ENCODE measurements around the gene MYO1H. TPM values are rescaled to one million over a fixed set of nuclear protein-coding genes. Genes with fewer than 3 reads are reported as not detected.
A peak's percentile ranks its signal among the peaks of the same experiment; 100 is the strongest.

MYO1H gene
- total and polyA plus RNA-seq, 12 donors = 0.03 to 0.08 TPM; not detected in 10

DNA sequence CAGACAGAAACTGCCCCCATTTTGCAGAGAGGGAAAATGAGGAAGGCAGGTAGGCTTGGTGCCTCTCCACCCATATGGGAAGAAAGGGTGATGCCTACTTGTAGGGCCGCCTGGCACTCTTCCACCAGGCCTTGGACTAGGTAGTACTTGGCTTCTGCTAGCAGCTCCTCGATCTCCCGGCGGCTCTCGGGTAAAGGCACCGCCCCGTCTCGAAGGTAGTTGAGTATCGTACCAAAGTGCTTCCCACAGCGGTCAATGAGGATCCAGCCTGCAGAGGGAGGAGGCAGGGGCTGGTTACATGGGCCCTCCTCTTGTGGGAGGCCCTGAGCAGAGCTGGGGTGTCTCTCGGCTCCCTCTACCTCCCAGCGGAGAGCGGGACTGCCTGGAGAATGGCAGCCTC lies 112.8 kb downstream of the MYO1H start:
- H3K9me3 ChIP-seq (replicated peaks in 1 of 3) = no peaks in the 10 kb centered on the region
- TF ChIP-seq, protein P1, sequence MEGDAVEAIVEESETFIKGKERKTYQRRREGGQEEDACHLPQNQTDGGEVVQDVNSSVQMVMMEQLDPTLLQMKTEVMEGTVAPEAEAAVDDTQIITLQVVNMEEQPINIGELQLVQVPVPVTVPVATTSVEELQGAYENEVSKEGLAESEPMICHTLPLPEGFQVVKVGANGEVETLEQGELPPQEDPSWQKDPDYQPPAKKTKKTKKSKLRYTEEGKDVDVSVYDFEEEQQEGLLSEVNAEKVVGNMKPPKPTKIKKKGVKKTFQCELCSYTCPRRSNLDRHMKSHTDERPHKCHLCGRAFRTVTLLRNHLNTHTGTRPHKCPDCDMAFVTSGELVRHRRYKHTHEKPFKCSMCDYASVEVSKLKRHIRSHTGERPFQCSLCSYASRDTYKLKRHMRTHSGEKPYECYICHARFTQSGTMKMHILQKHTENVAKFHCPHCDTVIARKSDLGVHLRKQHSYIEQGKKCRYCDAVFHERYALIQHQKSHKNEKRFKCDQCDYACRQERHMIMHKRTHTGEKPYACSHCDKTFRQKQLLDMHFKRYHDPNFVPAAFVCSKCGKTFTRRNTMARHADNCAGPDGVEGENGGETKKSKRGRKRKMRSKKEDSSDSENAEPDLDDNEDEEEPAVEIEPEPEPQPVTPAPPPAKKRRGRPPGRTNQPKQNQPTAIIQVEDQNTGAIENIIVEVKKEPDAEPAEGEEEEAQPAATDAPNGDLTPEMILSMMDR (IDR thresholded peaks at IDR 0.05) = no peak
- no peak for TF ChIP-seq POLR2A (IDR thresholded peaks at IDR 0.05)
- H3K36me3 ChIP-seq (replicated peaks in 1 of 2) = peaks cover 0 to 37% of the 10 kb centered on the region in 2 donors
- H3K27ac ChIP-seq = peak overlapping the region in 4 of 5 donors; percentile 77 to 99 (median 92)
- DNase-seq = peak in 1 of 7 donors; percentile 61
- WGBS, 4 donors = 90 to 98% (median 96%) methylated on average over 1 to 13 of the region's 13 CpGs
- H3K4me3 ChIP-seq = no peak overlapping the region
- intact Hi-C loops (cut with DNase I) = no loop called here
- no peaks in the 10 kb centered on the region for H3K27me3 ChIP-seq
- peaks cover 40 to 79% of the 10 kb centered on the region in 2 donors for H3K4me1 ChIP-seq (replicated peaks in 1 of 2)

DNA sequence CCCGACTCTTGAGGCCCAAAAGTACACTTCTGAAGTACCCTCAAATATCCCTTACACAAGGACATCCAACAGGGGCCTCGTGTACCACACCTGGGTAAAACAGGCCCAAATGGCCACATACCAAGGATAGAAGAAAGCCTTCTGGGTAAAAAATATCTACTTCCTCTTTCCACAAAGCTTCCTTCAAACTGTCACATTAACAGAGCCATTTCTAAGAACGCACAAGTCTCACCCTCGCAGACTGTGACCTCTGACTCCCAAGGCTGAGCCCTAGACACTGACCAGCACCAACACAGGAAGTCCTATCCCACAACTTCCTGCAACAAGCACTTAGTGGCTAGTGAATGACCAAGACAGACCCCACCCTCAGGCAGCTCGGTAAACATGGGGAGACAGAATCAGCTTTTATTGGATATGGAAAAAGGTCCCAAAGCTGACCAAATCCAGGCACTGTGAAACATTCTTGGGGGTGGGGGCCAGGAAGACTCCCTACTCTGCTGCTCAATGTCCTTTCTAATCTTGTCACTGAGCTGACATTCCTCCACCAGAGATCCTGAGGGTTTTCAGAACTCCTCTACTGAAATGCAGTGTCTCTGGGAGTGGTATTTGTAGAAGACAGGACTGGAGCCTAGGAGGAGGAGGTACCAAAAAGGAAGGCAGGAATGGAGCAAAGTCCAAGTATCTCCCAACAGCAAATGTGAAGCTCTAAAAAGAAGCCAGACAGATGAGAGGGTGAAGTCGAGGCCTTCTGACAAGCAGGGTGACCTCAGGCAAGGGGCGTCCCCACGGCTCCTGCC lies 113.5 kb downstream of the MYO1H start:
- DNase-seq = peak in 6 of 7 donors; percentile 48 to 84 (median 64)
- intact Hi-C loops (cut with DNase I) = no loop called here
- no peak overlapping the region for H3K4me3 ChIP-seq

DNA sequence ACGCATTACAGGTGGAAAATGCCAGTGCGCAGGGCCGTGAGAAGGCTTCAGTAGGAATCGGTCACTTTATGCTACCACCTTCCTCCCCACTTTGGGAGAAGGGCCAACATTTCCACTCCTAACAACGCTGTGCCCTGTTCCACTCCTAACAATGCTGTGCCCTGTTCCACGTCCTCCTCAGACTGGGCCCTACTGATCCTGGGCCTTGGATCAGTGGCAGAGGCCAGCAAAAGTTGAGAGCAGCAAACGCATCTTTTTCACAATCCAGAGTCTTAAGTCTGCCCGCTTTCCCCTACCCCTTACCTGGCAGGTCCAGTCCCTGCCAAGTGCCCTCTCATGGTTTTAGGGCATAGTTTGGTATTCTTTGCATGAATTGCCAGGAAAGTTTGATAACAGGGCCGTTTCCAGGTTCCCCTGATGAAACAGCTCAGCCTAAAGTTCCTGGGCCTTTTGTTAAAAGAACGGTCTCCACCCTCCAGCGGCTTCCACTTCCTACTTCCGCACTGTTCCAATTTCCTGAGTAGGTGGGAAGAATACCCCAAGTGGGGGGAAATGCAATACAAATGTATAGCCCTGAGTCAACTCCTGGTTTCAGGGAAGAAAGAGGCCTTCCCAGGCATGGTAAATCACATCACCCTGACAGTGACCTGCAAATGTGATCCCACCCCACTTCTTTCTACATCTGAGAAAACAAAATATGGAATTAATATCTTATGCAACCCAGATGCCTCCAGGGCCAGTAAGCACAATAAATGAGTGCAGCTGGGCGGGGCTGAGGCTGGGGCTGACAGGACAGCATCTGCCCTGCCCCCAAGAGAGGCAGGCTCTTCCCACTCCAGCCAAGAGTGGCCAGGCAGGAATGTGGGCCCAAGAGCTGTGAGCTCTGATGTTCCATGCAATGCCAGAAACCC lies 114.4 kb downstream of the MYO1H start:
- no peaks in the 10 kb centered on the region for H3K27me3 ChIP-seq
- no peak for TF ChIP-seq POLR2A (IDR thresholded peaks at IDR 0.05)
- TF ChIP-seq, protein P1 (IDR thresholded peaks at IDR 0.05) = no peak
- H3K36me3 ChIP-seq (replicated peaks in 1 of 2) = peaks cover 0 to 22% of the 10 kb centered on the region in 2 donors
- no peaks in the 10 kb centered on the region for H3K9me3 ChIP-seq (replicated peaks in 1 of 3)
- WGBS, 4 donors = 69 to 73% (median 70%) methylated on average over 12 to 13 of the region's 13 CpGs
- H3K4me1 ChIP-seq (replicated peaks in 1 of 2) = peaks cover 50 to 95% of the 10 kb centered on the region in 2 donors
- peak overlapping the region; percentile 77 to 99 (median 95) for H3K27ac ChIP-seq
- H3K4me3 ChIP-seq = no peak overlapping the region
- intact Hi-C loops (cut with DNase I) = no loop called here
- DNase-seq = peak; percentile 54 to 94 (median 91)

More for the DNA sequence above, 113.5 kb downstream of the MYO1H start:
- H3K27ac ChIP-seq = peak overlapping the region; percentile 72 to 99 (median 89)
- 66 to 72% (median 68%) methylated on average over 7 to 8 of the region's 8 CpGs for WGBS, 4 donors
- H3K9me3 ChIP-seq (replicated peaks in 1 of 3) = no peaks in the 10 kb centered on the region
- H3K27me3 ChIP-seq = no peaks in the 10 kb centered on the region
- no peak for TF ChIP-seq POLR2A (IDR thresholded peaks at IDR 0.05)
- TF ChIP-seq, protein P1 (IDR thresholded peaks at IDR 0.05) = no peak
- H3K4me1 ChIP-seq (replicated peaks in 1 of 2) = peaks cover 42 to 86% of the 10 kb centered on the region in 2 donors
- peaks cover 0 to 30% of the 10 kb centered on the region in 2 donors for H3K36me3 ChIP-seq (replicated peaks in 1 of 2)

Data from adrenal gland (tissue), 12 donors.